Hepatocyte (in vitro differentiated cells): ENCODE measurements around the gene ANKRD13C. TPM values are rescaled to one million over a fixed set of nuclear protein-coding genes. Genes with fewer than 3 reads are reported as not detected.

Experiments
- DNase-seq: peaks from one replicate; pipeline ENCODE4 v3.0.0-alpha.2; 2016; ENCODE audit warnings: low spot score
- H2AFZ ChIP-seq: fragments of 200-600 bp; sonication (generic); 2 replicates; pipeline ENCODE4 v1.6.0; 2016; ENCODE audit warnings: antibody characterized with exemption, mild to moderate bottlenecking
- H3K27ac ChIP-seq: fragments of 200-600 bp; sonication (generic); 2 replicates; pipeline ENCODE4 v1.5.1; 2016; ENCODE audit warnings: mild to moderate bottlenecking
- H3K27me3 ChIP-seq: fragments of 200-600 bp; sonication (generic); 2 replicates; pipeline ENCODE4 v1.6.1; 2016
- H3K36me3 ChIP-seq: fragments of 200-600 bp; sonication (generic); replicated peaks from 2 replicates; pipeline ENCODE4 v1.5.1; 2016; ENCODE audit warnings: low read depth; ENCODE audit not compliant: insufficient read depth
- H3K4me1 ChIP-seq: fragments of 200-600 bp; sonication (generic); 2 replicates; pipeline ENCODE4 v1.5.1; 2016; ENCODE audit warnings: mild to moderate bottlenecking, moderate library complexity; ENCODE audit not compliant: insufficient read depth
- H3K4me2 ChIP-seq: fragments of 200-600 bp; sonication (generic); 2 replicates; pipeline ENCODE4 v1.6.0; 2016
- H3K4me3 ChIP-seq: fragments of 200-600 bp; sonication (generic); 2 replicates; pipeline ENCODE4 v1.5.1; 2016; ENCODE audit warnings: mild to moderate bottlenecking
- H3K79me2 ChIP-seq: fragments of 200-600 bp; sonication (generic); 2 replicates; pipeline ENCODE4 v1.6.0; 2017; ENCODE audit warnings: mild to moderate bottlenecking
- H3K9me2 ChIP-seq: fragments of 200-600 bp; sonication (generic); replicated peaks from 2 replicates; pipeline ENCODE4 v1.6.0; 2017; ENCODE audit warnings: mild to moderate bottlenecking; ENCODE audit not compliant: insufficient read depth
- H3K9me3 ChIP-seq: fragments of 200-600 bp; sonication (generic); 2 replicates; pipeline ENCODE4 v1.5.1; 2016; ENCODE audit warnings: low read depth, mild to moderate bottlenecking
- H4K20me1 ChIP-seq: fragments of 200-600 bp; sonication (generic); 2 replicates; pipeline ENCODE4 v1.6.0; 2016; ENCODE audit warnings: mild to moderate bottlenecking; ENCODE audit not compliant: insufficient read depth, poor library complexity, severe bottlenecking
- EZH2 ChIP-seq: fragments of 200-600 bp; sonication (generic); IDR thresholded peaks from 2 replicates; pipeline ENCODE4 v1.6.1; 2016; ENCODE audit warnings: antibody characterized with exemption, mild to moderate bottlenecking, borderline replicate concordance
- EZH2phosphoT487 ChIP-seq: fragments of 200-600 bp; sonication (generic); IDR thresholded peaks from one replicate; pipeline ENCODE4 v1.6.1; 2018; ENCODE audit warnings: antibody characterized with exemption, mild to moderate bottlenecking, low read depth, moderate library complexity; ENCODE audit not compliant: unreplicated experiment, severe bottlenecking
- polyA plus RNA-seq: library from polyadenylated mRNA; unstranded; fragments of >200 nt; fragmentation: Nextera tagmentation; extraction: Ambion mirVana; gene quantifications from 2 replicates; pipeline ENCODE4 v1.2.1, GENCODE V29; 2016
- total RNA-seq: library from RNA; depleted of rRNA; stranded (reverse); fragments of >200 nt; gene quantifications from 2 replicates; pipeline ENCODE4 v1.2.3, GENCODE V29; 2014
- TF ChIP-seq, protein P1 (sequence below): fragments of 200-600 bp; sonication (generic); IDR thresholded peaks from 2 replicates; pipeline ENCODE4 v1.5.1; 2016; ENCODE audit warnings: antibody characterized with exemption, mild to moderate bottlenecking; ENCODE audit not compliant: poor library complexity

Gene ANKRD13C
- total and polyA plus RNA-seq, 2 experiments from 2014 or later: 14.9 to 26.5 TPM

DNA sequence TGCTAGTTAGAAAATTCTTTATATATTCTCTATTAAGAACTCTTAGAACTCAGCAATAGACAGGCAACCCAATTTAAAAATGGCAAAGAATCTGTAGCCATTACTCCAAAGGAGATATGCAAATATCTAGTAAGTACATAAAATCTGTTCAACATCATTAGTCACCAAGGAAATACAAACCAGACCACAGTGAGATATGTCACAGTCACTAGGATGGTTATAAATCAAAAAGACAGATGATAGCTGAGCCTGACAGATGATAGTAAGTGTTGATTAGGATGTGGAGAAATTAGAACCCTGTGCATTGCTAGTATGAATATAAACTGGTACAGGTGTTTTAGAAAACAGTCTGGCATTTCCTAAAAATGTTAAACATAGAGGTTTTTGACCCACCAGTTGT is 106.8 kb downstream of the ANKRD13C start:
- no peak overlapping the region for H3K4me2 ChIP-seq
- TF ChIP-seq, protein P1, sequence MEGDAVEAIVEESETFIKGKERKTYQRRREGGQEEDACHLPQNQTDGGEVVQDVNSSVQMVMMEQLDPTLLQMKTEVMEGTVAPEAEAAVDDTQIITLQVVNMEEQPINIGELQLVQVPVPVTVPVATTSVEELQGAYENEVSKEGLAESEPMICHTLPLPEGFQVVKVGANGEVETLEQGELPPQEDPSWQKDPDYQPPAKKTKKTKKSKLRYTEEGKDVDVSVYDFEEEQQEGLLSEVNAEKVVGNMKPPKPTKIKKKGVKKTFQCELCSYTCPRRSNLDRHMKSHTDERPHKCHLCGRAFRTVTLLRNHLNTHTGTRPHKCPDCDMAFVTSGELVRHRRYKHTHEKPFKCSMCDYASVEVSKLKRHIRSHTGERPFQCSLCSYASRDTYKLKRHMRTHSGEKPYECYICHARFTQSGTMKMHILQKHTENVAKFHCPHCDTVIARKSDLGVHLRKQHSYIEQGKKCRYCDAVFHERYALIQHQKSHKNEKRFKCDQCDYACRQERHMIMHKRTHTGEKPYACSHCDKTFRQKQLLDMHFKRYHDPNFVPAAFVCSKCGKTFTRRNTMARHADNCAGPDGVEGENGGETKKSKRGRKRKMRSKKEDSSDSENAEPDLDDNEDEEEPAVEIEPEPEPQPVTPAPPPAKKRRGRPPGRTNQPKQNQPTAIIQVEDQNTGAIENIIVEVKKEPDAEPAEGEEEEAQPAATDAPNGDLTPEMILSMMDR: no peak
- TF ChIP-seq EZH2phosphoT487 (no peak), EZH2 (no peak)
- no peaks in the 10 kb centered on the region for H3K4me1 ChIP-seq
- DNase-seq: no peak
- H3K9me2 ChIP-seq: no peaks in the 10 kb centered on the region
- H3K9me3 ChIP-seq: no peaks in the 10 kb centered on the region
- no peak overlapping the region for H2AFZ ChIP-seq
- no peaks in the 10 kb centered on the region for H3K27me3 ChIP-seq
- H3K27ac ChIP-seq: no peak overlapping the region
- no peak overlapping the region for H3K4me3 ChIP-seq
- peaks cover 5% of the 10 kb centered on the region for H4K20me1 ChIP-seq
- peaks cover 4% of the 10 kb centered on the region for H3K79me2 ChIP-seq
- H3K36me3 ChIP-seq: peaks cover 5% of the 10 kb centered on the region

DNA sequence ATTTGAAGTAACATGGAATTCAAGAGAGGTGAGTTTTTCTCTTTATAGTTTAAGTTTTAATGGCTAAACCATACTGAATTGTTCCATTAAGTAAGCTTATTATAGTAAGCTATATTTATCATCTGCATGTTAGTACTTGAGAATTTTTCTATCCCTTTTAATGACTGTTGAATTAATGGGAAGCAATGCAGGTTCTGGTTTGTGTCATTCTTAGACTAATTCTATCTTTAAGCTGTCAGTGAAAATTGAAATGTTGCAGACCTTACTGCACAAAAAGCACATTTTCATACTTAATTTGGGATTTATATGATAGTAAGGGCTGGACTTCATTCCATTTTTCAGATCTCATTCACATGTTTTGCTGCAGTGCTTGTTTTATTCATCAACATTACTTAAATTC is 107.4 kb downstream of the ANKRD13C start:
- Histone ChIP-seq H3K79me2 (peaks cover 4% of the 10 kb centered on the region), H3K27ac (no peak overlapping the region), H3K4me3 (no peak overlapping the region), H3K4me2 (no peak overlapping the region), H3K4me1 (no peaks in the 10 kb centered on the region), H3K9me3 (no peaks in the 10 kb centered on the region), H3K36me3 (peaks cover 5% of the 10 kb centered on the region), H3K9me2 (no peaks in the 10 kb centered on the region), H4K20me1 (peaks cover 5% of the 10 kb centered on the region), H2AFZ (no peak overlapping the region), H3K27me3 (no peaks in the 10 kb centered on the region)
- TF ChIP-seq EZH2 (no peak), EZH2phosphoT487 (no peak)
- TF ChIP-seq, protein P1: no peak
- DNase-seq: no peak

DNA sequence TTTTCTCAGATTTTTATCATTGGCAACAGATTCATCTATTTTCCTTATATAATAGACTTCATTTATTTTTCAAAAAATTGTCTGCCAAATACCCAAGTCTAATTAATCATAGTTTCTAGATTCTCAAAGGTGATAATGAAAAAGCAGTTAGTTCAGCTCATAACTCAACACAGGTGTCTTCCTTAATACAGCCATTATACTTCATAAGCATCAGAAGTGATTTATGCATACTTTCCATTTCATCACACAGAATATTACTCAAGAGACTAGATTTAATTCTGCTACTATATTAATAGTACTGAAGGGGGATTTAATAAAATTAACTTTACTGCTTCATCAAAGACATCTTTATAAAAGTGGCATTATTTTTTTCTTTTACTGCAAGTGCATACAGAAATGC is 114.6 kb downstream of the ANKRD13C start:
- TF ChIP-seq EZH2: no peak
- no peak for TF ChIP-seq EZH2phosphoT487
- no peak overlapping the region for H3K4me3 ChIP-seq
- no peaks in the 10 kb centered on the region for H3K4me1 ChIP-seq
- no peaks in the 10 kb centered on the region for H3K36me3 ChIP-seq
- H3K27me3 ChIP-seq: no peaks in the 10 kb centered on the region
- no peak overlapping the region for H2AFZ ChIP-seq
- DNase-seq: no peak
- no peaks in the 10 kb centered on the region for H3K9me3 ChIP-seq
- no peak overlapping the region for H3K4me2 ChIP-seq
- H3K79me2 ChIP-seq: peaks cover 30% of the 10 kb centered on the region
- H4K20me1 ChIP-seq: peaks cover 5% of the 10 kb centered on the region
- H3K9me2 ChIP-seq: no peaks in the 10 kb centered on the region
- no peak overlapping the region for H3K27ac ChIP-seq

DNA sequence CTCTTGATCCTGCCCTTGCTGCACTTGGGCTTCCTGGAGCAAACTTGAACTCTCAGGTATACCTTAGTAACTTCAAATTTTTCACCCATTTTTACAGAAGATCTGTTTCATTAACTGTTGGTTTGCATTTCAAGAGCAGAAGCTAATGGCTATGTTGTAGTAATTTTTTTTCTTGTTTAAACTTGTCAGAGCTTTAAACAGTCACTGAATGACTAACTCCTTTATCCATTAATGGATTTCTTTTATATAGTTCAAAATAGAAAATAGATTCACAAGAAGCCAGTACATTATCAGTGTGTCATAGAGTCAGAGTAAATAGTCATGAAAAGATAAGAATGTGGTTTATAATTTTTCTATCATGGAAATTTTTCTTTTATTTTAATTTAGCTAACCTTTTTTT is 119.8 kb downstream of the ANKRD13C start:
- Histone ChIP-seq H3K4me3 (no peak overlapping the region), H3K79me2 (peaks cover 50% of the 10 kb centered on the region), H3K4me2 (no peak overlapping the region)

More for the DNA sequence above, 119.8 kb downstream of the ANKRD13C start:
- Histone ChIP-seq H3K9me3 (no peaks in the 10 kb centered on the region), H3K27ac (no peak overlapping the region), H3K27me3 (no peaks in the 10 kb centered on the region), H4K20me1 (peaks cover 10% of the 10 kb centered on the region), H3K36me3 (no peaks in the 10 kb centered on the region), H2AFZ (no peak overlapping the region), H3K9me2 (no peaks in the 10 kb centered on the region), H3K4me1 (no peaks in the 10 kb centered on the region)
- TF ChIP-seq EZH2phosphoT487 (no peak), EZH2 (no peak)
- TF ChIP-seq, protein P1: no peak
- DNase-seq: no peak
